Measurements from ENCODE around the gene C10orf120. TPM values are rescaled to one million over a fixed set of nuclear protein-coding genes. Genes with fewer than 3 reads are reported as not detected.

The C10orf120 gene
- total and polyA plus RNA-seq, 9 of the 15 experiments (the other 6 are each of a cell fraction or from before 2014, with no cell fraction given) = not detected

DNA sequence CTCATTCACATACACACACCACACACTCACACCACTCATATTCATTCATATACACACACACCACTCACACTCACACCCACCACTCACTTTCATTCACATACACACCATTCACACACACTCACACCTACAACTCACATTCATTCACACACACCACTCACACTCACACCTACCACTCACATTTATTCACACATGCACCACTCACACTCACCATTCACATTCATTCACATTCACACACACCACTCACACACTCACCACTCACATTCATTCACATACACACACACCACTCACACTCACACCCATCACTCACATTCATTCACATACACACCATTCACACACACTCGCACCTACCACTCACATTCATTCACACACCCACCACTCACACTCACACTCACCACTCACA lies 25.4 kb upstream of the C10orf120 start (continued):
- TF ChIP-seq CHD7 (IDR thresholded peaks at IDR 0.05; ENCODE audit: low read depth, low read length) = no peak
- TF ChIP-seq PRPF4 (IDR thresholded peaks at IDR 0.05; ENCODE audit: insufficient read depth, low read depth, low read length, poor library complexity, severe bottlenecking) = no peak
